ENCODE measurements around the gene MVP.
"Not testable (repeated sequence)": the region's sequence is repeated elsewhere in the genome, so short reads cannot be mapped to it uniquely, and the experiment has no call there.

MVP gene

DNA sequence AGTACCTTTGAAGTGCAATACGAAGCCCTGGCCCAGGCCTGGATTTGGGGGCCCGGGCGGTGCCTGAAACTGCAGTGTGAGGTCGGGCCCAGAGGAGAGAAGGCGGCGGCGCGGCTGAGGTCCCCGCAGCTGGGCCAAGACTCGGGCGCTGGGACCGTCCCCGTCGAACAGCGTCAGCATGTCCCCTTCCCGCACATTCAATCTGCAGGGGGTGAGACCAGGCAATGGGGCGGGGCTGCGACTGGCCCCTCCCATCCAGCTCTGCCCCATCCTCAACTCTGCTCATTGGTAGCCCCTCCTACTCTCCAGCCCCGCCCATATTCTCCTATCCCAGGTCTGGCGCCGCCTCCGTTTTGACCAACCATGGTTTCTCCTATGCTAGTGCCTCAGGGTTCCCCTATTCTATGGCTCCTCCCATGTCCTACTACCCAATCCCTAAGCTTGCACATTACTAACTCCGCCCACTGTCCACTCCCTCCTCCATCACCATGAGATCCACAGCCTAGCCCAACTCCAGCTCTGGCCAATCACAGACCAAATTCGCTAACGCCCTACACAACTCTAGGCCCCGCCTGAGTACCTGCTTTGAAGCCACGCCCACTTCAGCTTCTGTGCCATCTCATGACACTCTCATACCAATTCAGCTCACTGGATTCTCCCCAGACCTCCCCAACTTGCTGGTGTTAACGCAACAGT lies 57.2 kb downstream of the MVP start:
- H3K4me1 ChIP-seq: peaks cover 0 to 10% (median 0%) of the 10 kb centered on the region in 4 donors
- DNase-seq: no peak
- no peak for TF ChIP-seq CTCF (IDR thresholded peaks at IDR 0.05)
- H3K4me3 ChIP-seq: no peak overlapping the region
- intact Hi-C loops (cut with DNase I; ENCODE audit: low total_unique reads): no loop called here
- no peaks in the 10 kb centered on the region for H3K36me3 ChIP-seq
- H3K27ac ChIP-seq: no peak overlapping the region
- H3K9me3 ChIP-seq: no peaks in the 10 kb centered on the region
- H3K27me3 ChIP-seq: peaks cover 3 to 57% of the 10 kb centered on the region in 2 donors

- H3K27me3 ChIP-seq: peaks cover 3 to 57% of the 10 kb centered on the region in 2 donors
- no peaks in the 10 kb centered on the region for H3K36me3 ChIP-seq
Measured at GRCh38 chr16:29878172-29878571, 57.9 kb downstream of the MVP start.

DNA sequence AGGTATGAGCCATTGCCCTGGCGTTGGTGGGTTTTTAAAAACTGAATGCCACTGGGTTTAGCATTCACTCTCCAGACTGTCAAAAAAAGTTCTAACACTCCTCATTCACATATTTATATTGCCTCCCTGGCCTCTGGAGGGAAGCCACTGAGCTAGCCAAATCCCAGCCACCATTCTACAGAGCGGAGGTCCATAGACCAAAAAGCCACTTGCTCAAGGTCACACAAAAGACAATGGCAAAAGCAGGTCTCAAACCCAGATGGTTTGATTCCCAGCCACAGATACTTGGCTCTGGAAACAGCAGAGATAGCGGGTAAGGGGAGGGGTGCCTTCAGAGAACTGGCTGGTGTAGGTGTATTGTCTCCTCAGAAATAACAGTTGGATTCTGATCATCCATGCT lies 60.8 kb downstream of the MVP start:
- Histone ChIP-seq H3K36me3 (no peaks in the 10 kb centered on the region), H3K27ac (no peak overlapping the region), H3K9me3 (no peaks in the 10 kb centered on the region), H3K27me3 (peaks cover 3 to 47% of the 10 kb centered on the region in 2 donors), H3K4me3 (no peak overlapping the region), H3K4me1 (peaks cover 0 to 10% (median 0%) of the 10 kb centered on the region in 4 donors)
- TF ChIP-seq CTCF (IDR thresholded peaks at IDR 0.05): no peak
- no peak for DNase-seq
- intact Hi-C loops (cut with DNase I; ENCODE audit: low total_unique reads): no loop called here

More at GRCh38 chr16:29878172-29878571, 57.9 kb downstream of the MVP start:
- intact Hi-C loops (cut with DNase I; ENCODE audit: low total_unique reads): no loop called here
- no peaks in the 10 kb centered on the region for H3K9me3 ChIP-seq
- no peak overlapping the region for H3K4me3 ChIP-seq
- no peak for DNase-seq
- no peak for TF ChIP-seq CTCF (IDR thresholded peaks at IDR 0.05)
- H3K4me1 ChIP-seq: peaks cover 0 to 10% (median 0%) of the 10 kb centered on the region in 4 donors
- H3K27ac ChIP-seq: no peak overlapping the region

DNA sequence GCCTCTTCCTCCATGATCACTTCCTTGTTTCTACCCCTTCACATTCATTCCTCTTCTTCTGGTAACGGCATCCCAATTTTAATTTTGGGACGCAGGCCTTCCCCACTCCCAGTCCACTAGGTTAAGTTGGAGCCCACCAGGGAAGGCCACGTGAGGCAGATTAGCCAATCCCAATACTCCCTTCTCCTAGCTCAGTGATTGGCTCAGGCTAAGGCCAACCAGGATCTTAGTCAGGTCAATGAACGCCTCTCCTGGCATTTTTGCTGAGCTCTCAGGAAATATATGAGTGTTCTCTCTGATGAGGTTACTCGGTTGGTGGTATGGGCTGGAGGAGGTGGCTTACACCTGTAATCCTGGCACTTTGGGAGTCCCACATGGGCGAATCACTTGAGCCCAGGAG lies 63.7 kb downstream of the MVP start:
- H3K9me3 ChIP-seq: no peaks in the 10 kb centered on the region
- no peak for DNase-seq
- H3K27ac ChIP-seq: no peak overlapping the region
- no peaks in the 10 kb centered on the region for H3K36me3 ChIP-seq
- peaks cover 0 to 22% of the 10 kb centered on the region in 2 donors for H3K27me3 ChIP-seq
- intact Hi-C loops (cut with DNase I; ENCODE audit: low total_unique reads): no loop called here
- H3K4me3 ChIP-seq: no peak overlapping the region
- no peak for TF ChIP-seq CTCF (IDR thresholded peaks at IDR 0.05)
- H3K4me1 ChIP-seq: no peaks in the 10 kb centered on the region

- H3K4me1 ChIP-seq; H3K4me3 ChIP-seq; H3K9me3 ChIP-seq; H3K27ac ChIP-seq; DNase-seq; H3K36me3 ChIP-seq; H3K27me3 ChIP-seq; intact Hi-C loops (cut with DNase I; ENCODE audit: low total_unique reads): not testable (repeated sequence)
Measured at GRCh38 chr16:29889372-29889771, 69.1 kb downstream of the MVP start.

DNA sequence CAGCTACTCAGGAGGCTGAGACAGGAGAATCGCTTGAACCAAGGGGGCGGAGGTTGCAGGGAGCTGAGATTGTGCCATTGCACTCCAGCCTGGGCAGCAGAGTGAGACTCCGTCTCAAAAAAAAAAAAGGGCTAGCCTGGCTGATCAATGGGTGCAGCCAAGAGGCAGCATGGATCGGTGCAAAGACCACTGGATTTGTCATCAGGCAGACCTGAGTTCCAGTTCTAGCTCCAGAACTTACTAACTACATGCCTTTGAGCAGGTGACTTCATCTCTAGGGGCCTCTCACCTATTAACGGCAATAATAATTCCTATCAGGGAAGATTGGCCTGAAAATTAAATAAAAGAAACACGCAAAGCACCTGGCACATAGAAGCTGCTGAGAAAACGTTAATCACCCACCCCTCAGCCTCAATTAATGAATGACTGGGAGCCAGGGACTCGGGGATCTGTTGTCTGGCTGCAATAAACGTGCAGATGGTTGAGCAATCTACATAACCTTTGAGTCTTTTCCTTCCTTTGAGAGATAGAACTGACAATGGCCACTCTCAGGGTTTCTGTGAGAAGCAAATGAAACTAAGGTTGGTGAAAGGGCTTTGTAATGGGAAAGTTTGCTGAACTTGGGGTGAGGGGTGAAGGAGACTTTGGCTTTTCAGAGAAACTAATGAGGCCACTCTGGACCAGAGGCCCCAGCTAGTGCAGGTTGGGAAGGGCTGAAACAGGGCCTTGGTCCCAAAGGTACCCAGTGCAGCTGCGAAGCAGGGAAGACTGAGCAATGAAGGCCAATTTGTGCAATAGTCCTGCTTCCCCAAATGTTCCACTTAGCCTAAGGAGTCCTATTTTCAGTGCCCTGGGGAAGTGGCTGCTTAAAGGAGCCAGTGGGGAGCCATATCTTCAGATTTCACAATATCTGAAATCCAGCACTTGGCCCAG lies 71.5 kb downstream of the MVP start:
- H3K36me3 ChIP-seq: no peaks in the 10 kb centered on the region
- H3K9me3 ChIP-seq: no peaks in the 10 kb centered on the region
- H3K27ac ChIP-seq: no peak overlapping the region
- intact Hi-C loops (cut with DNase I; ENCODE audit: low total_unique reads): no loop called here
- no peak overlapping the region for H3K4me3 ChIP-seq
- no peaks in the 10 kb centered on the region for H3K4me1 ChIP-seq
- no peak for DNase-seq
- H3K27me3 ChIP-seq: peaks cover 0 to 13% of the 10 kb centered on the region in 2 donors
- TF ChIP-seq CTCF (IDR thresholded peaks at IDR 0.05): no peak
